Adrenal gland (tissue), 5 donors: ENCODE data around the gene TLR7.

Experiments used
- POLR2A ChIP-seq, 2 donors: fragments of 450-650 bp; IDR thresholded peaks; one replicate each; pipeline ENCODE4 v1.6.1; 2017; ENCODE audit warnings: antibody characterized with exemption in 2 of 2, mild to moderate bottlenecking in 2 of 2, moderate library complexity in 1 of 2
- TF ChIP-seq, protein P1 (sequence below), 6 experiments: fragments of 450-650 bp in 4 of 6; fragments of 200-600 bp in 2 of 6; sonication (generic) in 1 of 6; IDR thresholded peaks; 1 replicate in 5 of 6; 2 replicates in 1 of 6; pipeline versions ENCODE4 v1.5.1 to v1.8.0; 2016 to 2021; ENCODE audit warnings: antibody characterized with exemption in 6 of 6, mild to moderate bottlenecking in 2 of 6, moderate library complexity in 1 of 6
- donor health status: DM: no; HTN: no; CAD: no.

DNA sequence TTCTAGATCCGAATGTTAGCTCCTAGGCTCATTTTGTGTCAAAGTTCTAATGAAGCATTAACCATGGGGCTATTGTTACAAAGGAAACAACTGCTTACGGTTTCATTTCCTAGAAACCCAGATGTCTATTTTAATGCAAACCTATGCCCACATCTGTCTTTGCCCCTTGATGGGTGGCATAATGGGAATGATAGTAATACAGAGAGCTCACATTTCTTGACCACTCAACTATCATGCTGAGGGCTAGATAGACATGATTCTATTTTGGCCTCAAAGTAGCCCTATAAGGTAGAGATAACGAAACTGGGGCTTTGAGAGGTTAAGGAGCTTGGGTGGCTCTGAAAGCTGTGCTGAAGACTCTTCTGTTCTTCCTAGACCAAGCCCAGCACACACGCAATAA is 1.9 kb downstream of the TLR7 start:
- TF ChIP-seq, protein P1, sequence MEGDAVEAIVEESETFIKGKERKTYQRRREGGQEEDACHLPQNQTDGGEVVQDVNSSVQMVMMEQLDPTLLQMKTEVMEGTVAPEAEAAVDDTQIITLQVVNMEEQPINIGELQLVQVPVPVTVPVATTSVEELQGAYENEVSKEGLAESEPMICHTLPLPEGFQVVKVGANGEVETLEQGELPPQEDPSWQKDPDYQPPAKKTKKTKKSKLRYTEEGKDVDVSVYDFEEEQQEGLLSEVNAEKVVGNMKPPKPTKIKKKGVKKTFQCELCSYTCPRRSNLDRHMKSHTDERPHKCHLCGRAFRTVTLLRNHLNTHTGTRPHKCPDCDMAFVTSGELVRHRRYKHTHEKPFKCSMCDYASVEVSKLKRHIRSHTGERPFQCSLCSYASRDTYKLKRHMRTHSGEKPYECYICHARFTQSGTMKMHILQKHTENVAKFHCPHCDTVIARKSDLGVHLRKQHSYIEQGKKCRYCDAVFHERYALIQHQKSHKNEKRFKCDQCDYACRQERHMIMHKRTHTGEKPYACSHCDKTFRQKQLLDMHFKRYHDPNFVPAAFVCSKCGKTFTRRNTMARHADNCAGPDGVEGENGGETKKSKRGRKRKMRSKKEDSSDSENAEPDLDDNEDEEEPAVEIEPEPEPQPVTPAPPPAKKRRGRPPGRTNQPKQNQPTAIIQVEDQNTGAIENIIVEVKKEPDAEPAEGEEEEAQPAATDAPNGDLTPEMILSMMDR (IDR thresholded peaks at IDR 0.05) = no peak
- TF ChIP-seq POLR2A (IDR thresholded peaks at IDR 0.05) = no peak
